GM13977 (cell line): Measurements from ENCODE around the gene ACTN2.

Experiments
- DNase-seq: peaks from one replicate; pipeline ENCODE4 v3.0.0; 2012; ENCODE audit warnings: low spot score
- CTCF ChIP-seq: IDR thresholded peaks from 2 replicates; pipeline ENCODE4 v1.5.1; 2012; ENCODE audit warnings: mild to moderate bottlenecking, control low read depth; ENCODE audit not compliant: insufficient read depth; ENCODE audit errors: extremely low read depth, missing control alignments
- in situ Hi-C: fragments of 300-500 bp; cut with MboI; formaldehyde crosslinking; loops from one replicate; pipeline ENCODE4 v1.12.0; 2022; ENCODE audit warnings: low sequenced_read_pairs, low pct_unique_long_range_greater_than_20kb, mixed read lengths, inconsistent platforms; ENCODE audit not compliant: unreplicated experiment

The ACTN2 gene

GRCh38 chr1:236768601-236769000 is 82.3 kb downstream of the ACTN2 start:
- TF ChIP-seq CTCF = no peak
- in situ Hi-C loops = no loop called here
- DNase-seq = no peak

DNA sequence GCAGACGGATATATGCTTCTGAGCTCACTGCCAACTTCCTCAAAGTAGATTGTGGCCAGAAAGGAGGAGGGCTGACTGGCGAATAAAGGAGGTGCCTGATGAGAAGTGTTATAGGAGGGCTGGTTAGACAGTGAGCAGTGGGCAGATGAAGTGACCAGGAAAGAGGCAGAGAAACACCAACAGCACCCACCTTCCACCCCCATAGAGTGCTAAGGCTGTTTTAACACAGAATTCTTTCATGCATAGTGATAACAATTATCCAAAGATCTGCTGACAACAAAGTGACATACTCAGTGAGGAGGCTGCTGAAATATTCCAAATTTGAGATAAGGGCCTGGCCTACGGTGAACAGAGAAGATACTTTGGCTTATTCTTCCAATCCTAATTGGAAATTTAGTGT is 87.6 kb downstream of the ACTN2 start:
- TF ChIP-seq CTCF = no peak
- in situ Hi-C loops = no loop called here
- no peak for DNase-seq

DNA sequence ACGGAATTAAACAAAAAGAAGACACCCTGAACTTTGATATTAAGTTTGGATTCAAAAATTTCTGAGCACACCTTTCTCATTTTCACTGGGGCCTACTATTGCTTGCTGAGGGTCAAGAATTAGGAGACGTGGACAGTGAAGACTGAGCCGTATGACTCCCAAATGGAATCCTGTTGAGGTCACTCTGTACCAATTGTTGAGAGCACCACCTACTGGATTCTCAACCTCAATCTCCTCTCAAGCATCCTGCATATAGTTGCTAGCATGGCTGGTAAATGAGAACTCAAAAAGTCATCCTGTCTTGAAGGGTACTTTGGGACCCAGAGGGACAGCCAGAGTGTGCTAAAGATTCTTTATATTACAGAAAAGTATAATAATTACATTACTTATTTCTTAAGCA is 88.6 kb downstream of the ACTN2 start:
- TF ChIP-seq CTCF = peak; percentile 19

GRCh38 chr1:236779312-236779711 is 93.0 kb downstream of the ACTN2 start:
- TF ChIP-seq CTCF = no peak
- no peak for DNase-seq
- in situ Hi-C loops = no loop called here

More for the DNA sequence above, 88.6 kb downstream of the ACTN2 start:
- in situ Hi-C loops = no loop called here
- DNase-seq = no peak

GRCh38 chr1:236785477-236785876 is 99.2 kb downstream of the ACTN2 start:
- TF ChIP-seq CTCF = no peak
- DNase-seq = no peak
- in situ Hi-C loops = no loop called here

GRCh38 chr1:236786453-236786852 is 100.2 kb downstream of the ACTN2 start:
- TF ChIP-seq CTCF = no peak

GRCh38 chr1:236794585-236795034 is 108.3 kb downstream of the ACTN2 start:
- in situ Hi-C loops = no loop called here
- TF ChIP-seq CTCF = no peak
- no peak for DNase-seq

More at GRCh38 chr1:236786453-236786852, 100.2 kb downstream of the ACTN2 start:
- no peak for DNase-seq
- in situ Hi-C loops = no loop called here
